Stimulated activated naive CD4-positive, alpha-beta T cell treated with Interleukin-2 at 50 U/mL for 16 hours (primary cell): ENCODE data around the gene UBE2D3.
"Not testable (repeated sequence)": the region's sequence is repeated elsewhere in the genome, so short reads cannot be mapped to it uniquely, and the experiment has no call there.

ENCODE experiments used
- DNase-seq: peaks from one replicate; lab custom pipeline; 2025; lab: John Stamatoyannopoulos, UW

The UBE2D3 gene

DNA sequence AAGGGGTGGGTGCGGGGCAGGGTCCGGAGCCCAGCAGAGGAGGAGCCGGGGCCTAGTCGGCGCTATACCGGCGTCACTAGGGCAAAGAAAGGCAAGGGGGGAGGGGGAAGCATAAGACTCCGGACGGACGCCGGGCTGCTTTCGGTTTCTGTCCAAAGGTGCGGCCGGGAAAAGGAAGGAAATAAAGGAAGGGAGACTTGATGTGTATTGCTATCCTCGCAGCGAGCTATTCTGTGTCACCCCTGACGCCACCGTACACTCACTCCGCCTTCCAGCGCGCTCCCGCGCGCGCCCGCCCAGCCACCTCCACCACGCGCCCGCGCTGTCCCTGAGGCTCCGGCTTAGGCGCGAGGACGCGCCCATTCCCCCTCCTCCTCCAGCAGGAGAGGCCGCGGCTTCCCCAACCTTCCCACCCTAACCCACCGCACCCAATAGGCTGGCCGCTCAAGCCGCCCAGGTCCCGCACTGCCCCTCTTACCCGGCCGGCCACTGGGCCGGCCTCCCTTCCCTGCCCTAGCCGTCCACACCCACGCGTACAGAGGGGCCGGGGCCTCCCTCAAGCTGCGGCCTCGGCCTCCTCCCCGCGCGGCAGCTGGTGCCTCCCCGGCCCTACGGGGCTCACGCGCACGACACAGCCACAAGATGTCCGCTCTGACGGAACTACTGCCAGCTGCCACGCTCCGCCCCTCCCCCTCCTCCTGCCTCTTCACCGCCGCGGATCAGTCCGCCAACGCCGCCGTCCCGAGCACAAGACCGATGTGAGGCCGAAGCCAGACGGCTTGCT is at the start of gene UBE2D3:
Gene UBE2D3 (minus strand): TSS at position 662 of the 784 bp plus-strand sequence. CDS start 1,043 bp downstream, outside the sequence.
- peak; percentile 98 for DNase-seq

- no peak for DNase-seq
Observed at GRCh38 chr4:102871772-102872171, 44.4 kb upstream of the UBE2D3 start.

DNA sequence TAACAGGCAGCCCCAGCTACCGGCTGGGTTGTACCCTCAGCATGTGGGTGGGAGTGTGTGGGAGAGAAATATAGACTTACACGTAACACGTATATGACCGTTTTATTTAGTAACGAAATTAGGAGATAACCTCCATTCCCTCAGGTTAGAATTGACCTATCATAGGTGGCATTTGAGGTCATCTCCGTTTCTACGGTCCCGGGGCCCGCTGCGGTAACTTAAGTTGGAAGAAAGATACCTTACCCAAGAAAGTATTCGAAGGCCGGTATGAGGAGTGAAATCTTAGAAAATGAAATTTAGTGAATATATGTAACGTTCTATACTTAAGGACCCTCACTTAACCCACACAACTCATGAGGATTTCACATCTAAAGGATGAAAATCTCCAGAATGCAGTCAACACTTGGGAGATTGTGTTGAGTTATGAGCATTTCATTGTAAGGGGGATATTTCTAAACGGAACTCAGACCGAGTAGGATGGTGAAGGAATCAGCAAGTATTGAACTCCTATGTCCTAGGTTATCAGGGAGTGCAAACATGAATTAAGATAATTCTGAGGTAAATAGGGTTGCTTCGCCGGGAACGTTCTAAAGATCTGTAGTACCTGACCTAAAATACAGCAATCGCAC is 42.3 kb upstream of the UBE2D3 start:
- peak; percentile 69 for DNase-seq

- DNase-seq: peak; percentile 89
Observed at GRCh38 chr4:102868781-102869568, 41.6 kb upstream of the UBE2D3 start, which contains the start of gene CISD2. CISD2 (plus strand) TSS chr4:102868992; CDS start chr4:102869085, 93 bp downstream.

DNA sequence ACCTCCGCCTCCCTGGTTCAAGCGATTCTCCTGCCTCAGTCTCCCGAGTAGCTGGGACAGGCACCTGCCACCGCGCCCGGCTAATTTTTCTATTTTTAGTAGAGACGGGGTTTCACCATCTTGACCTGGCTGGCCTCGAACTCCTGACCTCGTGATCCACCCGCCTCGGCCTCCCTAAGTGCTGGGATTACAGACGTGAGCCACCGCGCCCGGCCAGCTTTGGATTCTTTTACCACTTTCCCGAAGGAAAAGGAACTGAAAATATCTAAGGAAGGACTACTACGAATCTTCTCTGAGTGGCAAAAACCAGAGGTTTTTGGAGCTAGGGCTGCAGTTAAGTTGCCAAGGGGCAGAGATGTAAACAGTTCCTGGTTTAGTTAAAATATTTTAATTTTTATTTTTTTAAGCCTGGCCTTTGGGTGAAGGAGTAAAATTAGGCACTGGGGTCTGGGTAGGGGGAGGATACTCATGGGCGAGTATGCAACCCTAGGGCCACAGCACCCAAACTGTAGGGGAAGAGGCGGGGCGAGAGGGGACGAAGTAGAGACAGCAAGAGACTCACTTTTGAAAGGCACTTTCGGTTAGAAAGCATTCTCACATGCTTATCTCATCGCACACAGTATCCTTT is 40.9 kb upstream of the UBE2D3 start:
- peak; percentile 5 for DNase-seq

- DNase-seq: no peak
Observed at GRCh38 chr4:102867278-102868152, 40.2 kb upstream of the UBE2D3 start.

- not testable (repeated sequence) for DNase-seq
Observed at GRCh38 chr4:102865327-102865726, 38.0 kb upstream of the UBE2D3 start.

GRCh38 chr4:102862747-102863146 is 35.4 kb upstream of the UBE2D3 start:
- no peak for DNase-seq

DNA sequence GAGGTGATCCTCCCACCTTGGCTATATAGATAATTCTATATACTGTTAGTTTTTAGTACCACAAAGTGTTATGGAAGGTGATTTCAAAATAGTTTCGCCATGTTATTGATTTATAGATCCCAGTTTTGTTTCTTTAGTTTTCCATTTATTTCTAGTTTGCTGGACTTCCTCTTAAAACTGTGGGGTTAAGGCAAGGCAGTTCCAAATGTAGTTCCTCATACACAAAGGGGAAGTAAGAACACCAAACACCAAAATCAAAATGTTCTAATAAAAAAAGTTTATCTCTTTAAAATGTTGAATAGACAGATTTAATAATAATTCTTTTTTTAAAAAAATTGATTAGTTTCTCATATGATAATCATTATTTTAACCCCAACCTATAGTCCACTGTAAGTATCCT is 34.7 kb upstream of the UBE2D3 start:
- no peak for DNase-seq

DNA sequence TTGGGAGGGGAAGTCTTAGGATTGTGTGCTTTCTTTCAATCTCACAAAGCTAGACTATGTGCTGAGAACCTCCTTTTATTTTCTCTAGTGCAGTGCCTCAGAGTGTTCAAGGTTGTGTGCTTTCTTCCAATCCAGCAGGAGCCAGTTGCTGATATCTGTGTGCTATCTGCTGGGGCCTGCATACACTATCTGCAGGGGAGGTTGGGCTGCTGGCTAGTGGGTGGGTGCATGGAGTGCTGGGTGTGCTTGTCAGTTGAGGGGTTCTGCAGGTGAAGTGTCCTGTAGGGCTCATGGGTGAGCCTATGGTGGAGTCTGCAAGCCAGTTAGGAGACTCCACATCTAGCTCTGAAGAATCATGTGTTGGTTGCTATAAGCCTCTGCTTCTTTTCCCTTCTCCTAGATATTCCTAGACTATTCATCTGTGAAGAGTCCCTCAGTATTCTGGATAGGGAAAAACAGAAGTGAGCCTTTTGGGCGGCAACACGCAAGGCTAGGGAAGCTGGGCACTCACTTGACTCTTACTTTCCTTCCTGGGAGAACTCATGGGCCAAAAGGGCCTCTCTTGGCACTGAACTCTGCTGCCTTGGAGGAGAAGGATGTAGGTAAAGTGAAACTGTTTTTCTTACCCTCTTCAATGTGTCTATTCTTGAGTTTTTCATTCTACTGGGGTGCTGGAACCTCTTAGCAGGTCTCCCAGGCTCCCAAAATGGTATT is 33.4 kb upstream of the UBE2D3 start:
- DNase-seq: no peak

DNA sequence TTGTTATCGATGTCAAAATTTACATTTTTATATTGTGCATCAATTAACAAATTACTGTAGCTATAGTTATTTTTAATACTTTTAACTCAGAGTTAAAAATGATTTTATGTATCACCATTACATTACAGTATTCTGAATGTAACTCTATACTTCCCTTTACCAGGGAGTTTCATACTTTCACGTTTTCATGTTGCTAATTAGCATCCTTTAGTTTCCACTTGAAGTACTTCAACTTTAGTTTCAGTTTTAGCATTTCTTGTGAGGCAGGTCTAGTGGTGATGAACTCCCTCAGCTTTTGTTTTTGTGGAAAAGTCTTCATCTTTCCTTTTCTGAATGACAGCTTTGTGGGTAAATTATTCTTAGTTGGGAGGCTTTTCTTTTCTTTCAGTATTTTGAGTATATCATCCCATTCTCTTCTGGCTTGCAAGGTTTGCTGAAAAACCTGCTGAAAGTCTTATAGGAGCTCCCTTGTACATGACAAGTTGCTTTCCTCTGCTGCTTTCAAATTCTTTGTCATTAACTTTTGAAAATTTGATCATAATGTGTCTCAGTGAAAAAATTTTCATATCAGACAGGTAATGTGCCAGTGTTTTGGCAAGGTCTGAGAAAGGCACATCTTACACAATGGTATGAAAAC is 31.6 kb upstream of the UBE2D3 start:
- no peak for DNase-seq

- no peak for DNase-seq
Observed at GRCh38 chr4:102850370-102850769, 23.0 kb upstream of the UBE2D3 start.

GRCh38 chr4:102849579-102850104 is 22.3 kb upstream of the UBE2D3 start:
- no peak for DNase-seq

DNA sequence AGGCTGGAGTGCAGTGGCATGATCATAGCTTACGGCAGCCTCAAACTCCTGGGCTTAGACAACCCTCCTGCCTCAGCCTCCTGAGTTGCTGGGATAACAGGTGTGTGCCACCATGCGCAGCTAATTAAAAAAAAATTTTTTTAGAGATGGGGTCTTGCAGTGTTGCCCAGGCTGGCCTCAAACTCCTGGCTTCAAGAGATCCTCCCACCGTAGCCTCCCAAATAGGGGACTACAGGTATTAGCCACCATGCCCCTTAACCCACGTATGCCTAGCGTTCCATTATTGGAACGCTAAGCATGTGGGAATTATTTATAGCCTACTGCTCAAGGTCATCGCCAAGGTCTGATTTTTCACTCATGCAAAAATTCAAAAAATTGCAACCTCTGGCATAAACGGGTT is 20.3 kb upstream of the UBE2D3 start:
- DNase-seq: no peak

DNA sequence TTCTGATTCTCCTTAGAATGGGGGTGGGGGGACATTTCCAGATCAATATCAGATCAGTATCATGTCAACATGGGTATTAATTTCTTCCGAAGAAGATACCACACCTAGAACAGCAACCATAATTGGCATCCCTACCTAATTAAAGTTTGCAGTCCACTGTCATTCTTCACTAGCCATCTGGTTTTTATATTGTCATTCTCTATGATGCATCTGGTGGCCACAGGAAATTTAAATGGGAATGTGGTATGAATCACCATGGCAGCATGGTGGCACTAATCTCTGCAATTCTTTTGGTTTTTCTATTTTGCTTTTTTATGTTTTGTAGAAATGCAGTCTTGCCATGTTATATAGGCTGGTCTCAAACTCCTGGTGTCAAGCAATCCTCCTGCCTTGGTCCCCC is 16.6 kb upstream of the UBE2D3 start:
- DNase-seq: no peak

- no peak for DNase-seq
Observed at GRCh38 chr4:102843273-102843672, 15.9 kb upstream of the UBE2D3 start.

GRCh38 chr4:102842367-102842766 is 15.0 kb upstream of the UBE2D3 start:
- no peak for DNase-seq

GRCh38 chr4:102836596-102836995 is 9.2 kb upstream of the UBE2D3 start:
- no peak for DNase-seq

- no peak for DNase-seq
Observed at GRCh38 chr4:102832667-102833066, 5.3 kb upstream of the UBE2D3 start.

- DNase-seq: no peak
Observed at GRCh38 chr4:102832105-102832504, 4.8 kb upstream of the UBE2D3 start.
